ENCODE measurements around the gene PPARA. TPM values are rescaled to one million over a fixed set of nuclear protein-coding genes. Genes with fewer than 3 reads are reported as not detected.

PPARA gene
- total RNA-seq, 1 experiment from 2014 or later: 14.5 TPM

DNA sequence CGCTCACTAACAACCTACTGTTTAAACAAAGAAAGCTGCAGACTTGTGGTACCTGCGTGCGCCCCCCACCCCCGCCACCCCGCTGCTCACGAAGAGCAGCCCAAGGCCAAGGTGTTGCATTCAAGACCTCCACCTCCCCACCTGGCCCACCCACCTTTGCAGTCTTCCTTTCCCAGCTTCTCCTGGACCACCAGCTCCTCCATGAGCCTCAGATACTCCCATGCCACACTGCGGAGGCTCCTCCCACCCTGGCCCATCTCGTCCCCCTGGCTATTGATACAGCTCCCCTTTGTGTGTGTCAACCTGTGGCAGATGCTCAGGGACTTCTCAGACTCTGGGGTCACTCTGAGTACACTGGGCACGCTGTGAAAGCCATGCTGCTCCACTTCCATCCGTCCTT, 95.9 kb downstream of the PPARA start:
- RAD21 ChIA-PET (ENCODE audit: low non-redundant PET in 1 of 2, low total read pairs in 2 of 2, uncharacterized antibody in 2 of 2, unreplicated experiment in 2 of 2): no interaction called here
- H2AFZ ChIP-seq (ENCODE audit: low read depth, low read length, poor library complexity, severe bottlenecking): no peak overlapping the region
- POLR2A ChIA-PET: no interaction called here

DNA sequence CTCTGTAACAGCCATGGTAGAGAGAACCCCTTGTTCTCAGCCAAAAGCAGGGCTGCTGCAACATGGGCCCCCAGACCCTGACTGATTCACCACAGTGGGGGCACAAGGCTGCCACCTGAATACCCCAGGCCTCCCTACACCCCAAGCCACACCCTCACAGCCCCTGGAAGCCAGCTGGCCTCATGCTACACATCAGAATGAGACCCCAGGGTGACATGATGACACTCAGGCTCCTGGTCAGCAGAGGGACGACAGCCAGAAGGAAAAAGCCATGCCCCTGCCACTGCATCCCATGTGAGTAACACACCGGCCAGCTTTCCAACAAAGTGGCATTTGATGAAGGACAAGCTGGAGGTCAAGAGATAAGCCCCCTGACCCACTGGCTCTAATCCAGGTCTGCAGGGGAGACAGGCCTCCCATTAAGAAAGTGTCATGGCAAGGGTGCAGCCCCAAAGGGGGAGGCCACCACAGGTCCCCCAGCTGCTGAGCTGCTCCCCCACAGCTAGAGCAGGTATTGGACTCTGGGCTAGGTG, 97.2 kb downstream of the PPARA start:
- Histone ChIP-seq H4K20me1 (ENCODE audit: insufficient read depth) (no peaks in the 10 kb centered on the region), H3K4me1 (ENCODE audit: control insufficient read depth in 1 of 2, insufficient read depth in 2 of 2, low read length in 2 of 2) (peaks cover 5 to 20% of the 10 kb centered on the region in 2 experiments; a peak in 3 of 4 replicates), H2AFZ (ENCODE audit: low read depth, low read length, poor library complexity, severe bottlenecking) (no peak overlapping the region), H3K27ac (ENCODE audit: low read depth, low read length) (no peak overlapping the region), H3K27me3 (ENCODE audit: insufficient read depth, low read length) (no peaks in the 10 kb centered on the region), H3K9me2 (ENCODE audit: insufficient read depth) (no peaks in the 10 kb centered on the region), H3K4me3 (replicated peaks in 1 of 2; ENCODE audit: low read depth in 1 of 2, low read length in 2 of 2) (no peak overlapping the region), H3K9me3 (ENCODE audit: control insufficient read depth in 1 of 2, insufficient read depth in 1 of 2, low read depth in 1 of 2, low read length in 2 of 2) (no peaks in the 10 kb centered on the region), H3K4me2 (ENCODE audit: low read length) (no peak overlapping the region), H3K79me2 (ENCODE audit: insufficient read depth, low read length) (peaks cover 20% of the 10 kb centered on the region), H3K36me3 (ENCODE audit: control insufficient read depth in 1 of 2, insufficient read depth in 2 of 2, low read length in 2 of 2) (no peaks in the 10 kb centered on the region), H3K9ac (ENCODE audit: low read length) (no peak overlapping the region)
- ATAC-seq (no peak), DNase-seq (ENCODE audit: low read depth, low spot score) (no peak)
- TF ChIP-seq RAD21 (IDR thresholded peaks at IDR 0.05; ENCODE audit: low read depth) (no peak), YY1 (IDR thresholded peaks at IDR 0.05; ENCODE audit: extremely low read depth, insufficient replicate concordance, low read depth, low read length) (no peak), POLR2AphosphoS5 (IDR thresholded peaks at IDR 0.05; ENCODE audit: low read depth, low read length) (no peak), TCF7L2 (IDR thresholded peaks at IDR 0.05; ENCODE audit: borderline replicate concordance, extremely low read depth, insufficient read depth, insufficient read length) (no peak), JUND (IDR thresholded peaks at IDR 0.05) (no peak), SRF (IDR thresholded peaks at IDR 0.05; ENCODE audit: low read depth) (no peak), EZH2 (IDR thresholded peaks at IDR 0.05) (no peak)
- ChIA-PET CTCF (no interaction called here), POLR2A (no interaction called here), RAD21 (ENCODE audit: low non-redundant PET in 1 of 2, low total read pairs in 2 of 2, uncharacterized antibody in 2 of 2, unreplicated experiment in 2 of 2) (no interaction called here)
- intact Hi-C loops (cut with micrococcal nuclease): loop anchor here (10.0 kb wide), 1 partner anchor 93 kb away; the partner anchor contains the start of gene PPARA
- no TSS peak for BruUV-seq (replicated peaks)

More for the DNA sequence above, 95.9 kb downstream of the PPARA start:
- Histone ChIP-seq H3K4me2 (ENCODE audit: low read length) (no peak overlapping the region), H3K79me2 (ENCODE audit: insufficient read depth, low read length) (peaks cover 18% of the 10 kb centered on the region), H3K9ac (ENCODE audit: low read length) (no peak overlapping the region), H3K9me2 (ENCODE audit: insufficient read depth) (no peaks in the 10 kb centered on the region), H3K4me3 (replicated peaks in 1 of 2; ENCODE audit: low read depth in 1 of 2, low read length in 2 of 2) (no peak overlapping the region), H3K27ac (ENCODE audit: low read depth, low read length) (no peak overlapping the region), H3K36me3 (ENCODE audit: control insufficient read depth in 1 of 2, insufficient read depth in 2 of 2, low read length in 2 of 2) (0 out of 4 replicates have a peak, but pooled peaks cover 0 to 2% of the 10 kb centered on the region in 2 experiments), H4K20me1 (ENCODE audit: insufficient read depth) (no peaks in the 10 kb centered on the region), H3K9me3 (ENCODE audit: control insufficient read depth in 1 of 2, insufficient read depth in 1 of 2, low read depth in 1 of 2, low read length in 2 of 2) (no peaks in the 10 kb centered on the region), H3K27me3 (ENCODE audit: insufficient read depth, low read length) (no peaks in the 10 kb centered on the region), H3K4me1 (ENCODE audit: control insufficient read depth in 1 of 2, insufficient read depth in 2 of 2, low read length in 2 of 2) (peaks cover 3 to 16% of the 10 kb centered on the region in 2 experiments; a peak in 3 of 4 replicates)
- BruUV-seq (replicated peaks): no TSS peak
- DNase-seq (ENCODE audit: low read depth, low spot score) (no peak), ATAC-seq (no peak)
- CTCF ChIA-PET: no interaction called here
- intact Hi-C loops (cut with micrococcal nuclease): loop anchor here (10.0 kb wide), 1 partner anchor 91 kb away; the partner anchor contains the start of gene PPARA
- no peak for TF ChIP-seq TCF7L2 (IDR thresholded peaks at IDR 0.05; ENCODE audit: borderline replicate concordance, extremely low read depth, insufficient read depth, insufficient read length)
- TF ChIP-seq, protein P1, sequence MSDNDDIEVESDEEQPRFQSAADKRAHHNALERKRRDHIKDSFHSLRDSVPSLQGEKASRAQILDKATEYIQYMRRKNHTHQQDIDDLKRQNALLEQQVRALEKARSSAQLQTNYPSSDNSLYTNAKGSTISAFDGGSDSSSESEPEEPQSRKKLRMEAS (IDR thresholded peaks at IDR 0.05): no peak
